ENCODE results near the gene KRTAP16-1. TPM values are rescaled to one million over a fixed set of nuclear protein-coding genes. Genes with fewer than 3 reads are reported as not detected.
"Not testable (repeated sequence)": the region's sequence is repeated elsewhere in the genome, so short reads cannot be mapped to it uniquely, and the experiment has no call there.

KRTAP16-1 gene
- polyA plus RNA-seq, 1 donor = not detected

DNA sequence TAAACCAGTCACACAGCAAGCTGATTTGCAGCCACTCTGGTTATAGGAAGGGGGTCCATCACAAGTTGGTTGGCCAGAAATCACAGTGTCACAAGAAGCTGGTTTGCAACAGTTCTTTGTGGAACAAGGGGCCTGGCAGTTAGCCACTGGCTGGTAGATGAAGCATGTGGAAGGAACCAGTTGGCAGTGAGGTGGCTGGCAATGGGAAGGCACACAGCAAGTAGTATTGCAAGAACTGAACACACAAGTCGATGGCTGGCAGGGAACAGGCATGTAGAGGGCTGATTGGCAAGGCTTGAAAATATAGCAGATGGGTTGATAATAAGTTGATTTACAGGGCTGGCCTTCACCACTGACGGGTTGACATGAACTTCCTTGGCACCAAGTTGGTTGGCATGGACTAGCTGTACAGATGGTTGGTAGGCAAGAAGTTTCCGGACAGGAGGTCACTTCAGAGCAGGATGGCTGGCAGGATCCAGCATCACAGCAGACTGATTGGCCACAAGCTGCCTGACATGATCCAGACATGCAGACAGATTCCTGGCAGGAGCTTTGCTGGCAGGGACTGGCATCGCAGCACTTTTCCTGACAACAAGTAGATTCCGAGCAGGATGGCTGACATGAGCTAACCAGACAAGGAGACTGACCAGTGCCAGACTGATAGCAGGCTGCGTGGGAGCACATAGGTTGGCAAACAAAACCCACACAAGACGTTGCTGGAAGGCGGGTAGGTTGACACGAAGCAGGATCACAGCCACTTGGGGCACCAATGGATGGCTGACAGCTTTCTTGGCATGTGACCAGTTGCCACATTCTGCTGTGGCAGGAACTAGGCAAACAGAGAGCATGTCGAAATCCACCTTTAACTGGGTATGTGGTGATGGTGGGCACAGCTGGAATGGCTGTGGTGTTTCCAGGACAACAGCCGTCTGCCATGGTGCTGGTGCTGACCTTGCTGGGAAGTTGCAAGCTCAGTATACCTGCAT lies 6.9 kb downstream of the KRTAP16-1 start, which contains the start of gene KRTAP29-1:
TSS of gene KRTAP29-1 (minus strand) at position 936 of the 986 bp plus-strand sequence. CDS start at position 936, 0 bp downstream.
- DNase-seq = no peak

DNA sequence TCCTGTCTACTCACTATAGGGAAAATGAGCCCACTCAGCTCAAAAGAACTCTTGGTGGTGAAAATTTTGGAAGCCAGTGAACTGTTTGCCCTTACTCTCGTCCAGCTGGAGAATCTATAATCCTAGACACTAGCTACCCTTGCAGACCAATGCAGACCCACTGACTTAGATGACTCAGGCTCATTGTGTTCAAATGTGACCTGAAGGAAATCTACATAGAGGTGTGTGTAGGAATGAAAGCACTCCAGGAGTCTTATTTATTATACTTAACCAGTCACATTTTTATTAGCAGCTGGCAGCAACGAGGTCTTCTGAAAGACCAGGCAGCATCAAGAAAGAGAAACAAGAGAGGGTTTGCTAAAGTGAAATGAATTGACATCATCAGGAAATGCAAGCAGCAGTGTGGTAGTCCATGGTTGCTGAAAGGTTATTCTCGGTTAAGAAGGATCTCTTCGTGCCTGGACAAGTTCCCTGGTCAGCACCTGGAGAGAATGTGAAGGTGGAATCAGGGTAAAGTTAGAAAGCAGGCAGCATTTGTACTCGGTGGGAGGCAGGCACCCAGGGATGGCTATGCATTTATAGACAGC lies 7.8 kb downstream of the KRTAP16-1 start:
- no peak for DNase-seq

GRCh38 chr17:41298458-41299135 lies 10.5 kb downstream of the KRTAP16-1 start:
- DNase-seq = no peak

DNA sequence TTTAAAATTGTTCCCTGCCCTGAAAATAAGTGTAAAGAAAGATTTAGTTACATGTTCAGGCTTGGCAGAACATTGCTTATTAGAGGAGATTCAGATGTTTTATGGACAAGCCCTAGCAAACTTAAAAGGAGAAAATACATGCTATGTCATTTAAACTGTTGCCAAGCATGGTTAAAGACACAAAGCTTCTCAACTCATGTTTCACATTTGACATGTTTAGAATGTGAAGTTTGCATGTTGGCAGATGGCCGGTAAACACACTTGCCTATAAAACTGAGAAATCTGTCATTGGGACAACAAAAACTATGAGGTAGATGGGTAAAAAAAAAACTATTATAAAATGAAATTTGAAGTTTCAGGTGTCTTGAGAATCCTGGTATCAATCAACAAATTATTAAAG lies 12.3 kb downstream of the KRTAP16-1 start:
- DNase-seq = no peak

GRCh38 chr17:41294016-41294415 lies 15.1 kb downstream of the KRTAP16-1 start:
- DNase-seq = no peak

DNA sequence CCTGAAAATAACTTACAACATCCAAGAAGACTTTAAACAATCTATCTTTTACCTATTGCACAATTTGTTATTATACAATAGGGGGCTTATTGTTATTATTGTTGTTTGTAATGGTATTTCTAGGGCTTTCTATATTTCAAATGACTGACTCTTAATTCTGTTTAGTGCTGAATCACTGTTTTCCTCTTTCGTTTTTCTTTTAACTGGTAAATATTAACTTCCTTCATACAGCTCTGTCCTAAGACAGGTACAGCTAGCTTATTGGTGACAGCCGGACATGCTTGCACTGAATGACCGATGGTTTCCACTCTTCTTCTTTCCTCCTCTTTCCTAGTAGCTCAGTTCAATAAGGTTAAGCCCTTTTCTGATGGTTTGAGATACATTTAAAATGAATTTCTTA lies 22.1 kb downstream of the KRTAP16-1 start:
- DNase-seq = no peak

GRCh38 chr17:41284546-41284945 lies 24.6 kb downstream of the KRTAP16-1 start:
- DNase-seq = no peak

- DNase-seq = no peak
These were observed 25.1 kb downstream of the KRTAP16-1 start for GRCh38 chr17:41284043-41284442.

- no peak for DNase-seq
These were observed 30.7 kb downstream of the KRTAP16-1 start for GRCh38 chr17:41278176-41278955.

DNA sequence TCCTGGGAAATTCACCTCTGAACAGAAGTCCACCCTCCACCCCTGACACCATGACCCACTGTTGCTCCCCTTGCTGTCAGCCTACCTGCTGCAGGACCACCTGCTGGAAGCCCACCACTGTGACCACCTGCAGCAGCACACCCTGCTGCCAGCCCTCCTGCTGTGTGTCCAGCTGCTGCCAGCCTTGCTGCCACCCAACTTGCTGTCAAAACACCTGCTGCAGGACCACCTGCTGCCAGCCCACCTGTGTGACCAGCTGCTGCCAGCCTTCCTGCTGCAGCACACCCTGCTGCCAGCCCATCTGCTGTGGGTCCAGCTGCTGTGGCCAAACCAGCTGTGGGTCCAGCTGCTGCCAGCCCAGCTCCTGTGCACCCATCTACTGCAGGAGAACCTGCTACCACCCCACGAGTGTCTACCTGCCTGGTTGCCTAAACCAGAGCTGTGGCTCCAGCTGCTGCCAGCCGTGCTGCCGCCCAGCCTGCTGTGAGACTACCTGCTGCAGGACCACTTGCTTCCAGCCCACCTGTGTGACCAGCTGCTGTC lies 33.4 kb downstream of the KRTAP16-1 start, which contains the start of gene KRTAP9-7:
TSS of gene KRTAP9-7 (plus strand) at position 51 of the 543 bp plus-strand sequence. CDS start at position 51, 0 bp downstream.
- not testable (repeated sequence) for DNase-seq

DNA sequence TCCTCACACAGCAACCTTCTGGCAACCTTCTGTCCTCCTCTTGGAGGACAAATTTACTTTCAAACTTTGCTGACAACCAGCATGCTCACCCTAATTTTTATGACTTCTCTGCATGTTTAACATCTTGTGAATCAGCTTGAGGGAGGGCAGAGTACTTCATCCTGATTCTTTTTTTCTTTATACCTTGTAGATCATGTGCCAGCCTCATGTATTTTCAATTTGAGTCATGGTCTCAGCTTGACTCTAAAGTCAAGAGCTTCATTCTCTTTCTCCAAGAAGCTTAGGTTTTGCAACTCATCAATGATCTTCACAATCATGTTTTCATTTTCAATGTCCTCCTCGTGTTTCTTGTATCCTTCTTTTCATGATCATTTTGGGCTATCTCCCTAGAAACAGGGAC lies 37.3 kb downstream of the KRTAP16-1 start:
- no peak for DNase-seq

GRCh38 chr17:41271323-41271722 lies 37.8 kb downstream of the KRTAP16-1 start:
- not testable (repeated sequence) for DNase-seq

- DNase-seq = no peak
These were observed 41.4 kb downstream of the KRTAP16-1 start for GRCh38 chr17:41267711-41268110.

DNA sequence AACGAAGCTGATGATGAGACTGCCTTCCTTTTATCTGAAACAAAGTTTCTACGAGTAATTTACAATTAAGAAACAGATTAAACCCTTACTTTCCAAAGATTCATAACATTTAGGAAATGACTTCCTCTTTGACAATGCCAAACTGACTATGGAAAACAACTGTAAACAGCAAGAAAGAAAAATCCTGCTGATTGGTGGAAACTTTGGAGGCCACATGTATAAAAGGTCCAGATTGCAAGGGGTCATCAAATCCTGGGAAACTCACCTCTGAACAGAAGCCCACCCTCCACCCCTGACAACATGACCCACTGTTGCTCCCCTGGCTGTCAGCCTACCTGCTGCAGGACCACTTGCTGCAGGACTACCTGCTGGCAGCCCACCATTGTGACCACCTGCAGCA lies 44.0 kb downstream of the KRTAP16-1 start, which contains the start of gene KRTAP9-6:
TSS of gene KRTAP9-6 (plus strand) at position 301 of the 400 bp plus-strand sequence. CDS start at position 301, 0 bp downstream.
- no peak for DNase-seq

DNA sequence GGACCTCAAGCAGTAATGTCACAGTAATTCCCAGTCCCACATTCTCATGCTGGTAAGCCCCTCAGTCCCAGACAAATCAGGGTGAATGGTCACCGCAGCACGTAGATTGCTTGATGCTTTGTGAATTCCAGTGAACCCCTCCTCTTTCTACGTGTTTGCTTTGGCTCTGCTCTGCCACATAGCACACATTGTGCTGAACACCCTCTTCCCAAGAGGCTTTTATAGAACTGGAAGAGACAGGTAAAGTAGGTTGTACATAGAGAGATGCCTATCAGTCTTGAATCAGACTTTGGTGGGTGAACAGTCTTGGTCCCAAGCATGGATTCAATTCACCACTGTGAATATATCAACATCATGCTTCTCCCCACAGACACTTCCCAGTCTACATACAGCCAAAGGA lies 44.5 kb downstream of the KRTAP16-1 start:
- DNase-seq = no peak

- no peak for DNase-seq
These were observed 45.9 kb downstream of the KRTAP16-1 start for GRCh38 chr17:41263212-41263611.

DNA sequence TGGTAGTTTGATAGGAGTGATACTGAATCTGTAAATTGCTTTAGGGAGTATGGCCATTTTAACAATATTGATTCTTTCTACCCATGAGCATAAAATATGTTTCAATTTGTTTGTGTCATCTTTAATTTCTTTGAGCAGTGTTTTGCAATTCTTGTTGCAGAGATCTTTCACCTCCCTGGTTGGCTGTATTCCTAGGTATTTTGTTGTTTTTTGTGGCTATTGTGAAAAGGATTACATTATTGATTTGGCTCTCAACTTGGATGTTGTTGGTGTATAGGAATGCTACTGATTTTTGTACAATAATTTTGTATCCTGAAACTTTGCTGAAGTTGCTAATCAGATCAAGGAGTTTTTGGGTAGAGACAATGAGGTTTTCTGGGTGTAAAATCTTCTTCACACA lies 50.7 kb downstream of the KRTAP16-1 start:
- no peak for DNase-seq
